ENCODE measurements around the gene NR3C2. TPM values are rescaled to one million over a fixed set of nuclear protein-coding genes. Genes with fewer than 3 reads are reported as not detected.

NR3C2 gene
- total RNA-seq, 1 experiment from 2014 or later: 0.96 TPM

DNA sequence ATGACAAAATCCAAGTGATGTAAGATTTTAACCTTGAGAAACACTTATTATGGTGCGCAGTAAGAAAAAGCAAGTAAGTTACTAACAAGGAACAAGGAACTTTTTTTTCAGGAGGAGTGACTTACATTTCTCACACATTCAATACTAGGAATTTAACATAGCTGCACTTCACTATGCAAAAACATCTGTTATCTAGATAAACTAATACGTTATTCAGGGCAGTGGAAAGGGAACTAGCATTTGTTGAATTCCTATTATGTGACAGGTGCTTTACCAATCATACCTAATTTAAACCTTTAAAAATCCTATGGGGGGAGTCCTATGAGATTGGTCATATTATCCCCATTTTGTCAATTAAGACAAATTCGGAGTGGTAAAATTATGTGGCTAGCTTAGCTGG is 238.0 kb downstream of the NR3C2 start:
- no peak overlapping the region for H3K27ac ChIP-seq
- no peak overlapping the region for H2AFZ ChIP-seq
- no peak overlapping the region for H3K4me3 ChIP-seq
- BruUV-seq (replicated peaks): no TSS peak
- H4K20me1 ChIP-seq (ENCODE audit: insufficient read depth): no peaks in the 10 kb centered on the region
- H3K4me2 ChIP-seq: no peak overlapping the region
- no peaks in the 10 kb centered on the region for H3K79me2 ChIP-seq (ENCODE audit: low read depth)
- H3K36me3 ChIP-seq (ENCODE audit: low read depth): no peaks in the 10 kb centered on the region
- no peaks in the 10 kb centered on the region for H3K4me1 ChIP-seq (replicated peaks; ENCODE audit: insufficient read depth)
- no peaks in the 10 kb centered on the region for H3K9me3 ChIP-seq (ENCODE audit: insufficient read depth, low read depth)
- ChIA-PET CTCF (no interaction called here), POLR2A (ENCODE audit: unreplicated experiment) (no interaction called here)
- TF ChIP-seq, protein P1, sequence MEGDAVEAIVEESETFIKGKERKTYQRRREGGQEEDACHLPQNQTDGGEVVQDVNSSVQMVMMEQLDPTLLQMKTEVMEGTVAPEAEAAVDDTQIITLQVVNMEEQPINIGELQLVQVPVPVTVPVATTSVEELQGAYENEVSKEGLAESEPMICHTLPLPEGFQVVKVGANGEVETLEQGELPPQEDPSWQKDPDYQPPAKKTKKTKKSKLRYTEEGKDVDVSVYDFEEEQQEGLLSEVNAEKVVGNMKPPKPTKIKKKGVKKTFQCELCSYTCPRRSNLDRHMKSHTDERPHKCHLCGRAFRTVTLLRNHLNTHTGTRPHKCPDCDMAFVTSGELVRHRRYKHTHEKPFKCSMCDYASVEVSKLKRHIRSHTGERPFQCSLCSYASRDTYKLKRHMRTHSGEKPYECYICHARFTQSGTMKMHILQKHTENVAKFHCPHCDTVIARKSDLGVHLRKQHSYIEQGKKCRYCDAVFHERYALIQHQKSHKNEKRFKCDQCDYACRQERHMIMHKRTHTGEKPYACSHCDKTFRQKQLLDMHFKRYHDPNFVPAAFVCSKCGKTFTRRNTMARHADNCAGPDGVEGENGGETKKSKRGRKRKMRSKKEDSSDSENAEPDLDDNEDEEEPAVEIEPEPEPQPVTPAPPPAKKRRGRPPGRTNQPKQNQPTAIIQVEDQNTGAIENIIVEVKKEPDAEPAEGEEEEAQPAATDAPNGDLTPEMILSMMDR (conservative IDR thresholded peaks at IDR 0.05): no peak
- TF ChIP-seq EZH2 (IDR thresholded peaks at IDR 0.05; ENCODE audit: low read depth): no peak
- intact Hi-C loops (cut with micrococcal nuclease; ENCODE audit: unreplicated experiment): no loop called here
- H3F3A ChIP-seq (ENCODE audit: insufficient read depth, low read depth): no peaks in the 10 kb centered on the region
- no peaks in the 10 kb centered on the region for H3K9me2 ChIP-seq (ENCODE audit: insufficient read depth)
- no peak for DNase-seq
- no peaks in the 10 kb centered on the region for H3K27me3 ChIP-seq (ENCODE audit: insufficient read depth, low read depth)

DNA sequence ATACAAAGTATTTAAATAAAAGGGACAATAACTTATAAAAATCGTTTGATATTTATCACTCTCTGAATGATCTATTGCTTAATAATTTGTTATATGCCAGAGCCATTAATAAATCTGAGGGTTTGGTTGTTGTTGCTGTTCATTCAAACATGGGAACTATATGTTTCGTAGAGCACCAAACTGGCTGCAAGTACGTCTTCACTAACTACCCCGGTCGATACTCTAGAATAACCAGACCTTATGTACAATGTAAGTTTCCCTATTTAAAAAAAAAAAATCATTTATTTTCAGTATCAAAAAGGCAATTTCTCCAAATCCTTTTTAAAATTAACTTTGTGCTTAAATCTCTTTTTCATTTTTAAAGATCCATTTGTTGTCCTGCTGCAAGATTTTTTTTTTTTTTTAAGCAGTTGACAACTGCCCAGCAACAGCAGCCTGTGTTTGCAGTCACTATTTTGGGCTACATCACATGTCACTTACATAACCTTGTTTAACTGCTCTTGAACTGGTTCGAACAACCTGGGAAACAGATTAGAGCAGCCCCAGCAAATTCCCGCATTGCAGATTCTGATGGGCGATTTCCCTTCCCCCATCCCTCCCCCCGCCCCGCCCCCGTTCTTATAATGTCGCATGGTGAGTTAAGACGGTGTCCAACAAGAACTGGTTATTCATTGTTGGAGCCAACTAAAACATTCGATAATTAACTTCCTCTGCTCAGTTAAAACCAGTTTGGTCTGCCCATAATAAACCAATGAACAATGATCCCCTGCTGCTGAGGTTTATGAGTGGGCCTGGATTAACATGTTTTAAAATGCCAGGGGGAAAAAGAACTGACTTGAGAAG is 238.9 kb downstream of the NR3C2 start:
- Histone ChIP-seq H3K36me3 (ENCODE audit: low read depth) (no peaks in the 10 kb centered on the region), H3K4me3 (no peak overlapping the region), H3K9me3 (ENCODE audit: insufficient read depth, low read depth) (no peaks in the 10 kb centered on the region), H3K27ac (no peak overlapping the region), H2AFZ (no peak overlapping the region), H3K27me3 (ENCODE audit: insufficient read depth, low read depth) (no peaks in the 10 kb centered on the region), H3K4me2 (no peak overlapping the region), H3K4me1 (replicated peaks; ENCODE audit: insufficient read depth) (no peaks in the 10 kb centered on the region), H3F3A (ENCODE audit: insufficient read depth, low read depth) (no peaks in the 10 kb centered on the region), H3K79me2 (ENCODE audit: low read depth) (no peaks in the 10 kb centered on the region), H4K20me1 (ENCODE audit: insufficient read depth) (no peaks in the 10 kb centered on the region), H3K9me2 (ENCODE audit: insufficient read depth) (no peaks in the 10 kb centered on the region)
- intact Hi-C loops (cut with micrococcal nuclease; ENCODE audit: unreplicated experiment): no loop called here
- ChIA-PET CTCF (no interaction called here), POLR2A (ENCODE audit: unreplicated experiment) (no interaction called here)
- TF ChIP-seq, protein P1 (conservative IDR thresholded peaks at IDR 0.05): no peak
- TF ChIP-seq EZH2 (IDR thresholded peaks at IDR 0.05; ENCODE audit: low read depth): no peak
- DNase-seq: no peak
- no TSS peak for BruUV-seq (replicated peaks)

DNA sequence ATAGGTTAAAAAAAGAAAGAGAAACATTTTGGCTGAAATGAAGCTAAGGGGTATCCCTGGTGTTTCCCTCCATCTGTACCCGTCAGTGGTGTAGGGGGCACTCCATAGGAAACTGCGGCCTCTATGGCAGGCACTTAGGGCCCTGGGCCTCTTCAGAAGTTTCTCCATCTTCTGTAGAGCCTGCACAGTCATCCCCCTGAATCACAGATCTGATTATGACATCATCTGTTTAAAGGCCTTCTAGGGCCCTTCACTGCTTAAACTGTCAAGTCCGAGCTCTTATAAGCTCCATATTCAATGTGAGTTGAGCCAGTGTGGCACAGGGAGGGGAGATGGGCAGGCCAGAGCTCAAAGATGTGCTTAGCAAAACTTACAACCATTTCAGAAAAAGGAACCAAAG is 241.3 kb downstream of the NR3C2 start:
- H3K9me3 ChIP-seq (ENCODE audit: insufficient read depth, low read depth): no peaks in the 10 kb centered on the region
- H4K20me1 ChIP-seq (ENCODE audit: insufficient read depth): no peaks in the 10 kb centered on the region
- no peaks in the 10 kb centered on the region for H3K27me3 ChIP-seq (ENCODE audit: insufficient read depth, low read depth)
- BruUV-seq (replicated peaks): no TSS peak
- CTCF ChIA-PET: interaction anchor here (0.6 kb wide), 1 partner anchor 1043 kb away, joined by 6 read pairs; no protein-coding TSS in a partner anchor
- no peak for DNase-seq
- H3K9me2 ChIP-seq (ENCODE audit: insufficient read depth): no peaks in the 10 kb centered on the region
- no peaks in the 10 kb centered on the region for H3F3A ChIP-seq (ENCODE audit: insufficient read depth, low read depth)
- no peaks in the 10 kb centered on the region for H3K4me1 ChIP-seq (replicated peaks; ENCODE audit: insufficient read depth)
- no peak overlapping the region for H3K4me3 ChIP-seq
- POLR2A ChIA-PET (ENCODE audit: unreplicated experiment): no interaction called here
- TF ChIP-seq EZH2 (IDR thresholded peaks at IDR 0.05; ENCODE audit: low read depth): no peak
- TF ChIP-seq, protein P1 (conservative IDR thresholded peaks at IDR 0.05): no peak
- no peak overlapping the region for H3K4me2 ChIP-seq
- no peaks in the 10 kb centered on the region for H3K36me3 ChIP-seq (ENCODE audit: low read depth)
- H2AFZ ChIP-seq: no peak overlapping the region
- no peaks in the 10 kb centered on the region for H3K79me2 ChIP-seq (ENCODE audit: low read depth)
- no peak overlapping the region for H3K27ac ChIP-seq
- intact Hi-C loops (cut with micrococcal nuclease; ENCODE audit: unreplicated experiment): no loop called here

Measured in PC-9 (cell line).